WTC11 (cell line): Measurements from ENCODE around the gene CFAP299. TPM values are rescaled to one million over a fixed set of nuclear protein-coding genes. Genes with fewer than 3 reads are reported as not detected.

Experiments
- ATAC-seq: fragments of 200-7000 bp; cut with Tn5 transposase; 2 replicates; pipeline ENCODE4 v1.10.0; 2021; ENCODE audit warnings: mild to moderate bottlenecking, moderate library complexity
- CTCF ChIA-PET: fragments of 300-600 bp; sonication (Branson Sonifier 250); formaldehyde crosslinking; loops from one replicate; lab custom pipeline; 2021; ENCODE audit warnings: antibody characterized with exemption; lab: Charles Lee
- POLR2A ChIA-PET: fragments of 350-600 bp; sonication (Branson Sonifier 250); formaldehyde crosslinking; loops from one replicate; lab custom pipeline; 2021; ENCODE audit warnings: antibody characterized with exemption; lab: Charles Lee
- DNase-seq: peaks from one replicate; pipeline ENCODE4 v3.0.0; 2021; ENCODE audit warnings: low spot score
- H3K27ac Mint-ChIP-seq: 2 replicates; pipeline ENCODE4 v1.8.0; 2021; ENCODE audit warnings: mixed read lengths
- H3K27me3 Mint-ChIP-seq: 2 replicates; pipeline ENCODE4 v1.8.0; 2021; ENCODE audit warnings: low read depth, mild to moderate bottlenecking, moderate library complexity, mixed read lengths
- H3K36me3 Mint-ChIP-seq: 2 replicates; pipeline ENCODE4 v1.8.0; 2021; ENCODE audit warnings: mixed read lengths
- H3K4me1 Mint-ChIP-seq: 2 replicates; pipeline ENCODE4 v1.8.0; 2022; ENCODE audit warnings: mixed read lengths
- H3K4me3 Mint-ChIP-seq: 2 replicates; pipeline ENCODE4 v1.8.0; 2021; ENCODE audit warnings: mild to moderate bottlenecking, moderate library complexity, mixed read lengths
- H3K9me3 Mint-ChIP-seq: 2 replicates; pipeline ENCODE4 v1.8.0; 2021; ENCODE audit warnings: mixed read lengths
- ETV6 ChIP-seq: sonication (generic); formaldehyde crosslinking; IDR thresholded peaks from 2 replicates; pipeline ENCODE4 v1.8.1; 2022; ENCODE audit warnings: mild to moderate bottlenecking, missing genetic modification reagents
- HMGA2 ChIP-seq: fragments of 250-450 bp; sonication (Bioruptor Pico); IDR thresholded peaks from 2 replicates; pipeline ENCODE4 v1.4.0; 2021; ENCODE audit warnings: mild to moderate bottlenecking, moderate library complexity
- MAX ChIP-seq: sonication (generic); formaldehyde crosslinking; IDR thresholded peaks from 2 replicates; pipeline ENCODE4 v1.8.0; 2022; ENCODE audit warnings: mild to moderate bottlenecking, missing genetic modification reagents
- MLX ChIP-seq: sonication (generic); formaldehyde crosslinking; IDR thresholded peaks from 2 replicates; pipeline ENCODE4 v1.8.1; 2023; ENCODE audit warnings: mild to moderate bottlenecking, missing genetic modification reagents, moderate library complexity
- MXD4 ChIP-seq: fragments of 250-450 bp; sonication (Bioruptor Pico); IDR thresholded peaks from 2 replicates; pipeline ENCODE4 v1.8.0; 2021; ENCODE audit warnings: mild to moderate bottlenecking, moderate library complexity, borderline replicate concordance
- NFATC4 ChIP-seq: fragments of 250-450 bp; sonication (Bioruptor Pico); IDR thresholded peaks from 2 replicates; pipeline ENCODE4 v1.9.0; 2021; ENCODE audit warnings: mild to moderate bottlenecking
- NFE2L1 ChIP-seq: sonication (generic); formaldehyde crosslinking; IDR thresholded peaks from 2 replicates; pipeline ENCODE4 v1.8.1; 2023; ENCODE audit warnings: missing genetic modification reagents
- PRDM15 ChIP-seq: sonication (generic); formaldehyde crosslinking; IDR thresholded peaks from 2 replicates; pipeline ENCODE4 v1.8.0; 2022; ENCODE audit warnings: missing genetic modification reagents
- ZNF416 ChIP-seq: fragments of 250-450 bp; sonication (Bioruptor Pico); IDR thresholded peaks from 2 replicates; pipeline ENCODE4 v1.9.0; 2021; ENCODE audit warnings: mild to moderate bottlenecking, inconsistent platforms
- ZNF425 ChIP-seq: fragments of 250-450 bp; sonication (Bioruptor Pico); conservative IDR thresholded peaks from 2 replicates; pipeline ENCODE4 v1.9.0; 2021; ENCODE audit warnings: mild to moderate bottlenecking
- total RNA-seq: library from RNA; stranded (reverse); gene quantifications from 3 replicates; pipeline ENCODE4 v1.2.3, GENCODE V29; 2021
- TF ChIP-seq, protein P1 (sequence below): sonication (generic); formaldehyde crosslinking; conservative IDR thresholded peaks from 2 replicates; pipeline ENCODE4 v1.8.1; 2022; ENCODE audit warnings: mild to moderate bottlenecking, missing genetic modification reagents
- TF ChIP-seq, protein P2 (sequence below): sonication (generic); formaldehyde crosslinking; conservative IDR thresholded peaks from 2 replicates; pipeline ENCODE4 v1.8.1; 2023; ENCODE audit warnings: mild to moderate bottlenecking, low read depth, missing genetic modification reagents, moderate library complexity
- TF ChIP-seq, protein P3 (sequence below): sonication (generic); formaldehyde crosslinking; IDR thresholded peaks from 2 replicates; pipeline ENCODE4 v1.8.1; 2022; ENCODE audit warnings: missing genetic modification reagents, borderline replicate concordance

Gene CFAP299
- total RNA-seq, 1 experiment from 2014 or later, result not detected

DNA sequence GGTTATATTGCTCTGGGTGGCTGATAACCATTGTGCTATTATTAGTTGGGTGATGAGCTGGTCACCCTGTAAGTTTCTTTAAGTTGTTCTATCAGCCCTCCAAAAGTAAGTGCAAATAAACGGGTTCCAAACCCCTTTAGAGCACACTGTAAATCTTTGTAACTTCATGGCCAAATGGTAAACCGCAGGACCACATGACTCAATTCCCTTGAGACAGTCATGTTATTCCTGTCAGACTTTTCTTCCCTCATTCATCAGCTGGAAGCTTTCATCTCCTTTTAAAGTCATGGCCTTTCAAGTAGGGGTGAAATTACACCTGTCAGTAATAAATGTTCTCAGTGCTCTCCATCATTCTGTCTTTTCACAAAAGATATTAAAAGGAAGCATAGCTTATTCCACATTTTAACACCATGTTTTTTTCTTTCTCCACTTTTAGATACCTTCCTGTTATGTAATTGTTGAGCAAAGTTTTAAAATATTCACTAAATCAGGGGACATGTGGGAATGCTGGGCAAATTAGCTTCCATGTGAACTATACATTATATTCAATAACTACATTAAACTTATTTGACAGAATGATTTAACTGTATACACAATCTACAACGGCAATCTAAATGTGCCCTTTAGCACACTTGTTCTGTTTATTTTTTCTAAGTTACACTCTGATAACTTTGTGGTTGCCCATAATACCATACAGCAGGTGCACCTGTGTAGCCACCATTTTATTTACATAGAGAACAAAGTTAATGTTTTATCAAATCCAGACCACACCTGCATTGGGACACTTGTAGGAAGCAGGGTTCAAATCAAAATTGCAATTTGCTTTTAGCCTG, 275.5 kb downstream of the CFAP299 start:
- no peak for ATAC-seq
- peaks cover 12% of the 10 kb centered on the region for H3K4me1 Mint-ChIP-seq
- CTCF ChIA-PET, result interaction anchor here (1.1 to 1.3 kb wide), 2 partner anchors 249 to 429 kb away, joined by 3 read pairs; no protein-coding TSS in a partner anchor

DNA sequence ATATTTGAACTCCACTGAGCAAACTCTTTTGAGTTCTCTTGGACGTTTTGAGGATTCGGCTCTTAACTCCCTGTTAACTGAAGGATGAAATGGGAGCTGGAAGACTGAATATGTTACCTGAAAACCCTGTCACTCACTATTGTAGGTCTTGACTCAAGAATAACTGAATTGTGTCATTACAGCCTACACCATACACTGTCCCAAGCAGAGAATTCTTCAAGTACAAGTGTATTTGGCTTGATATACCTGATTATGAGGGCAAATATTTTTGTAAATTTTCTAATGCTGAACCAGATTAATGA, 276.1 kb downstream of the CFAP299 start:
- no peaks in the 10 kb centered on the region for H3K9me3 Mint-ChIP-seq
- ATAC-seq (no peak), DNase-seq (no peak)
- H3K36me3 Mint-ChIP-seq, result no peaks in the 10 kb centered on the region
- H3K4me3 Mint-ChIP-seq, result no peak overlapping the region
- ChIA-PET CTCF (no interaction called here), POLR2A (no interaction called here)
- H3K27me3 Mint-ChIP-seq, result no peaks in the 10 kb centered on the region
- no peak overlapping the region for H3K27ac Mint-ChIP-seq
- H3K4me1 Mint-ChIP-seq, result peaks cover 12% of the 10 kb centered on the region
- TF ChIP-seq MXD4, result no peak
- no peak for TF ChIP-seq MLX (CRISPR knock-in tag)
- TF ChIP-seq, protein P1, sequence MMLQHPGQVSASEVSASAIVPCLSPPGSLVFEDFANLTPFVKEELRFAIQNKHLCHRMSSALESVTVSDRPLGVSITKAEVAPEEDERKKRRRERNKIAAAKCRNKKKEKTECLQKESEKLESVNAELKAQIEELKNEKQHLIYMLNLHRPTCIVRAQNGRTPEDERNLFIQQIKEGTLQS (CRISPR knock-in tag), result no peak
- TF ChIP-seq, protein P2, sequence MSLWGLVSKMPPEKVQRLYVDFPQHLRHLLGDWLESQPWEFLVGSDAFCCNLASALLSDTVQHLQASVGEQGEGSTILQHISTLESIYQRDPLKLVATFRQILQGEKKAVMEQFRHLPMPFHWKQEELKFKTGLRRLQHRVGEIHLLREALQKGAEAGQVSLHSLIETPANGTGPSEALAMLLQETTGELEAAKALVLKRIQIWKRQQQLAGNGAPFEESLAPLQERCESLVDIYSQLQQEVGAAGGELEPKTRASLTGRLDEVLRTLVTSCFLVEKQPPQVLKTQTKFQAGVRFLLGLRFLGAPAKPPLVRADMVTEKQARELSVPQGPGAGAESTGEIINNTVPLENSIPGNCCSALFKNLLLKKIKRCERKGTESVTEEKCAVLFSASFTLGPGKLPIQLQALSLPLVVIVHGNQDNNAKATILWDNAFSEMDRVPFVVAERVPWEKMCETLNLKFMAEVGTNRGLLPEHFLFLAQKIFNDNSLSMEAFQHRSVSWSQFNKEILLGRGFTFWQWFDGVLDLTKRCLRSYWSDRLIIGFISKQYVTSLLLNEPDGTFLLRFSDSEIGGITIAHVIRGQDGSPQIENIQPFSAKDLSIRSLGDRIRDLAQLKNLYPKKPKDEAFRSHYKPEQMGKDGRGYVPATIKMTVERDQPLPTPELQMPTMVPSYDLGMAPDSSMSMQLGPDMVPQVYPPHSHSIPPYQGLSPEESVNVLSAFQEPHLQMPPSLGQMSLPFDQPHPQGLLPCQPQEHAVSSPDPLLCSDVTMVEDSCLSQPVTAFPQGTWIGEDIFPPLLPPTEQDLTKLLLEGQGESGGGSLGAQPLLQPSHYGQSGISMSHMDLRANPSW (CRISPR knock-in tag), result no peak
- TF ChIP-seq NFATC4, result no peak
- TF ChIP-seq, protein P3, sequence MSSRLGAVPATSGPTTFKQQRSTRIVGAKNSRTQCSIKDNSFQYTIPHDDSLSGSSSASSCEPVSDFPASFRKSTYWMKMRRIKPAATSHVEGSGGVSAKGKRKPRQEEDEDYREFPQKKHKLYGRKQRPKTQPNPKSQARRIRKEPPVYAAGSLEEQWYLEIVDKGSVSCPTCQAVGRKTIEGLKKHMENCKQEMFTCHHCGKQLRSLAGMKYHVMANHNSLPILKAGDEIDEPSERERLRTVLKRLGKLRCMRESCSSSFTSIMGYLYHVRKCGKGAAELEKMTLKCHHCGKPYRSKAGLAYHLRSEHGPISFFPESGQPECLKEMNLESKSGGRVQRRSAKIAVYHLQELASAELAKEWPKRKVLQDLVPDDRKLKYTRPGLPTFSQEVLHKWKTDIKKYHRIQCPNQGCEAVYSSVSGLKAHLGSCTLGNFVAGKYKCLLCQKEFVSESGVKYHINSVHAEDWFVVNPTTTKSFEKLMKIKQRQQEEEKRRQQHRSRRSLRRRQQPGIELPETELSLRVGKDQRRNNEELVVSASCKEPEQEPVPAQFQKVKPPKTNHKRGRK (CRISPR knock-in tag), result no peak
- no peak for TF ChIP-seq NFE2L1 (CRISPR knock-in tag)
- no peak for TF ChIP-seq HMGA2 (CRISPR knock-in tag)
- TF ChIP-seq MAX (CRISPR knock-in tag), result no peak

More for the DNA sequence above, 275.5 kb downstream of the CFAP299 start:
- DNase-seq, result no peak
- H3K27ac Mint-ChIP-seq, result no peak overlapping the region
- no peaks in the 10 kb centered on the region for H3K9me3 Mint-ChIP-seq
- no peaks in the 10 kb centered on the region for H3K36me3 Mint-ChIP-seq
- no peak overlapping the region for H3K4me3 Mint-ChIP-seq
- TF ChIP-seq ETV6 (CRISPR knock-in tag) (no peak), ZNF425 (CRISPR knock-in tag) (no peak), MLX (CRISPR knock-in tag) (no peak), ZNF416 (CRISPR knock-in tag) (no peak), PRDM15 (CRISPR knock-in tag) (no peak)
- POLR2A ChIA-PET, result no interaction called here
- no peaks in the 10 kb centered on the region for H3K27me3 Mint-ChIP-seq
